Measurements from ENCODE around the gene MED31. TPM values are rescaled to one million over a fixed set of nuclear protein-coding genes. Genes with fewer than 3 reads are reported as not detected.

Gene MED31
- total RNA-seq, 4 donors from 2014 or later = 3.8 to 8.6 (median 7.2) TPM

GRCh38 chr17:6684460-6684783, 33.0 kb upstream of the MED31 start:
- no peaks in the 10 kb centered on the region for H3K9me3 ChIP-seq
- H3K36me3 ChIP-seq = no peaks in the 10 kb centered on the region
- peaks cover 0 to 2% (median 0%) of the 10 kb centered on the region in 3 donors for H3K27me3 ChIP-seq
- H3K27ac ChIP-seq = no peak overlapping the region
- no peaks in the 10 kb centered on the region for H3K4me1 ChIP-seq
- TF ChIP-seq CTCF (IDR thresholded peaks at IDR 0.05 in 4 of 5, conservative IDR thresholded peaks at IDR 0.05 in 1 of 5) = no peak
- TF ChIP-seq POLR2A (IDR thresholded peaks at IDR 0.05) = no peak
- in situ Hi-C loops (cut with MboI; ENCODE audit: low sequenced_read_pairs in 4 of 4) (loop anchor here in 2 of 4 donors (25.0 kb wide), 2 partner anchors 103 to 153 kb away; partner anchors contain the start of genes FBXO39 (in 1 of the 2) and TEKT1 (in 1 of the 2)), intact Hi-C loops (cut with DNase I; ENCODE audit: low total_unique reads) (no loop called here)
- no peak overlapping the region for H3K4me3 ChIP-seq
- DNase-seq (no peak), ATAC-seq (no peak)

- Histone ChIP-seq H3K4me1 (no peaks in the 10 kb centered on the region), H3K9me3 (no peaks in the 10 kb centered on the region), H3K4me3 (no peak overlapping the region), H3K36me3 (no peaks in the 10 kb centered on the region), H3K27ac (no peak overlapping the region), H3K27me3 (peaks cover 0 to 2% (median 0%) of the 10 kb centered on the region in 3 donors)
- in situ Hi-C loops (cut with MboI; ENCODE audit: low sequenced_read_pairs in 4 of 4) (loop anchor here in 2 of 4 donors (25.0 kb wide), 2 partner anchors 103 to 153 kb away; partner anchors contain the start of genes FBXO39 (in 1 of the 2) and TEKT1 (in 1 of the 2)), intact Hi-C loops (cut with DNase I; ENCODE audit: low total_unique reads) (no loop called here)
- ATAC-seq (no peak), DNase-seq (no peak)
- no peak for TF ChIP-seq POLR2A (IDR thresholded peaks at IDR 0.05)
- TF ChIP-seq CTCF (IDR thresholded peaks at IDR 0.05 in 4 of 5, conservative IDR thresholded peaks at IDR 0.05 in 1 of 5) = no peak
These were observed 32.5 kb upstream of the MED31 start for GRCh38 chr17:6683730-6684459.

- no peak overlapping the region for H3K27ac ChIP-seq
- H3K9me3 ChIP-seq = no peaks in the 10 kb centered on the region
- DNase-seq = no peak
- H3K36me3 ChIP-seq = no peaks in the 10 kb centered on the region
- H3K4me1 ChIP-seq = no peaks in the 10 kb centered on the region
- TF ChIP-seq CTCF (IDR thresholded peaks at IDR 0.05 in 4 of 5, conservative IDR thresholded peaks at IDR 0.05 in 1 of 5) (no peak), POLR2A (IDR thresholded peaks at IDR 0.05) (no peak)
- H3K27me3 ChIP-seq = peaks cover 0 to 2% (median 0%) of the 10 kb centered on the region in 3 donors
- no peak for ATAC-seq
- intact Hi-C loops (cut with DNase I; ENCODE audit: low total_unique reads) (no loop called here), in situ Hi-C loops (cut with MboI; ENCODE audit: low sequenced_read_pairs in 4 of 4) (loop anchor here in 2 of 4 donors (25.0 kb wide), 2 partner anchors 104 to 154 kb away; partner anchors contain the start of genes FBXO39 (in 1 of the 2) and TEKT1 (in 1 of the 2))
- no peak overlapping the region for H3K4me3 ChIP-seq
These were observed 31.8 kb upstream of the MED31 start for GRCh38 chr17:6683081-6683684.

- no peaks in the 10 kb centered on the region for H3K36me3 ChIP-seq
- TF ChIP-seq POLR2A (IDR thresholded peaks at IDR 0.05) (no peak), CTCF (IDR thresholded peaks at IDR 0.05 in 4 of 5, conservative IDR thresholded peaks at IDR 0.05 in 1 of 5) (no peak)
- peaks cover 0 to 4% (median 2%) of the 10 kb centered on the region in 3 donors for H3K27me3 ChIP-seq
- no peak overlapping the region for H3K27ac ChIP-seq
- no peak for ATAC-seq
- H3K9me3 ChIP-seq = no peaks in the 10 kb centered on the region
- in situ Hi-C loops (cut with MboI; ENCODE audit: low sequenced_read_pairs in 4 of 4) (loop anchor here in 2 of 4 donors (25.0 kb wide), 2 partner anchors 105 to 155 kb away; partner anchors contain the start of genes FBXO39 (in 1 of the 2) and TEKT1 (in 1 of the 2)), intact Hi-C loops (cut with DNase I; ENCODE audit: low total_unique reads) (no loop called here)
- DNase-seq = no peak
- H3K4me3 ChIP-seq = no peak overlapping the region
- H3K4me1 ChIP-seq = no peaks in the 10 kb centered on the region
These were observed 30.9 kb upstream of the MED31 start for GRCh38 chr17:6682339-6682738.

Measured in gastrocnemius medialis (tissue), 4 donors.